HG03432 (cell line): Measurements from ENCODE around the gene SCN9A.

Experiments
- ATAC-seq: cut with Tn5 transposase; IDR thresholded peaks from one replicate; pipeline ENCODE4 v1.9.1; 2021; ENCODE audit warnings: mild to moderate bottlenecking, moderate library complexity; ENCODE audit not compliant: unreplicated experiment

The SCN9A gene

DNA sequence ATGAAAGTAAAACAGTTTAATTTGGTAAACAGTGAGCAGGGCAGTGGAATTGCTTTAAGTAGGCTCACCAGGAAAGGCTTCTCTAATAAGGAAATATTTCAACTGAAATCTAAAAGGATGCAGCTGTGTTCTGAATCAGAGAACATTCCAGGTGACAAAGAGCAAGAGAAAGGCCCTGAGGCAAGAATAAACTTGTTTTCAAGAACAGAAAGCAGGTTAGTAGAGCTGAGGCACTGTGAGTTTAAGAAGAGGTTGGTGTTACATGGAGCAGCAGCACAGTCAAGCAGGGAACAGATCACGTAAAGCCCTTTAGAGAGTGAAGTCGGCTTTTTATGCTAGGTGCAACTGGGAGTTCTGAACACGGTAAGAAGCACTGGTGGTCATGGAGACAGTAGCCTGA is 191.0 kb downstream of the SCN9A start:
- ATAC-seq: no peak

DNA sequence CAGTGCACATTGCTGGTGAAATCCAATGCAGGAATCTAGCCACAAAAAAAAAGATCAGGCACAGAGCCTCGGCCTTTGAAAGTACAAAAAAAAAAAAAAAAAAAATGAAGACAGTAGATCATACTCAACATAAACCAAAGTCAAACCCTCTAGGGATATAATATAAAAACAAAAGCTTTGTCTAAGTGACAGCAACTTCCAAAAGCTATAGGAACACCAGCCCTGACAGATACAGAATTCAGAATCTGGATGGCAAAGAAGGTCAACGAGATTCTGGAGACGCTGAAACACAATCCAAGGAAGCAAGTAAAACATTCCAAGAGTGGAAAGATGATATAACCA is 194.0 kb downstream of the SCN9A start:
- no peak for ATAC-seq

GRCh38 chr2:166180951-166181812 is 194.6 kb downstream of the SCN9A start:
- ATAC-seq: peak; percentile 96

DNA sequence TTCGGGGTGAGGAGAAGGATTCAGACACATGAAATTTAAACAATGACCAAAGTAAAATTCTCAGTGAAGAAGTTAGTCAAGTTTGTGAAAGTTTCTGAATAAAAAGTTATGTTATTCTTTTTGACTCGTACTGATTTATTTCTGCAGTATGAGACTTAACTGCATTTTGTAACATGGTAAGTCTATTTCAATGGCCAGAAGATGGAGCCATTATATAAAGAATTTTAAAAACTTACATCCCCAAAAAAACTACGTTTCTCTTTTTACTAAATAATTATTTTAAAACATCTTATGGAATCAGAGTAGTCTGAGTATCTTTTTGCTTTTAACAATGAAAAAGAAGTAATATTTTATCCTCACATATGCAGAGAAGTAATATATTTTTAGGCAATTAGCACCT is 196.5 kb downstream of the SCN9A start:
- no peak for ATAC-seq

- ATAC-seq: no peak
Observed at GRCh38 chr2:166173263-166173662, 202.5 kb downstream of the SCN9A start.

DNA sequence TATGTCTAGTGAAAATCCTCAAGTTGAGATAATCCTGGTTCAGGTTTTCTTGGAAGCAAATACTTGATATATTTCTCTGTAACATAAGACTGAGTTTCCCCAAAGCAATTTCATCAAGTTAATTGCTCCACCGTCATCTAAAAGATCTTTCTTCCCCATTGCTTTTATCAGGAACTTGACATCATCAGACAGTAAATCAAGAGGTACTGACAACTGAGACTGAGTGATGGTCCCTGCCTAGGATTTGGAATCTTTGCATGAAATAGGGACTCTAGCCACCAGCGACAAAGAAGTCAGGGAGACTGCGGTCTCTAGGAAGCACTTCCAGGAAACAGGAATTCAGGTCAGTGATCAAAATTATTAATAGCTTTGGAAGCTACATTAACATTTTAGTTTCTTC is 204.5 kb downstream of the SCN9A start:
- ATAC-seq: no peak

GRCh38 chr2:166170356-166170755 is 205.4 kb downstream of the SCN9A start:
- ATAC-seq: peak; percentile 94

GRCh38 chr2:166167449-166167848 is 208.3 kb downstream of the SCN9A start:
- no peak for ATAC-seq

DNA sequence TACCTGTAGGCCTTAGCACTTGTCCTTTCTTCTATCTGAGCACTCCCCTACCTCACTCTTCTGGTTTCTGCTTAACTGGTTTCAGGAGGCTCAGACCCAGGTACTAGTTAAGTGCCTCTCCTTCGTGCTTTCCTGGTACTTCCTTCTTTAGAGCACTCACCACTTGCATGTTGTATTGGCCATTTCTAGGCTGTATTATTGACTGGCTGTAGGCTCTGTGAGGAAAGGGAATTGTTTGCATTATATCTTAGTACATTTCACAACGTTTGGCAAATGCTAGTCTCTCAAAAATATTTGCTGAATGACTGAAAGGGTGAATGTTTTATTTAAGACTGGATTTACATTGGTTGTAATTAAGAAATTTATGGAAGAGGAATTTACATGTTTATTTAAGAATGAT is 212.0 kb downstream of the SCN9A start:
- ATAC-seq: no peak

GRCh38 chr2:166158546-166158945 is 217.2 kb downstream of the SCN9A start:
- ATAC-seq: no peak

DNA sequence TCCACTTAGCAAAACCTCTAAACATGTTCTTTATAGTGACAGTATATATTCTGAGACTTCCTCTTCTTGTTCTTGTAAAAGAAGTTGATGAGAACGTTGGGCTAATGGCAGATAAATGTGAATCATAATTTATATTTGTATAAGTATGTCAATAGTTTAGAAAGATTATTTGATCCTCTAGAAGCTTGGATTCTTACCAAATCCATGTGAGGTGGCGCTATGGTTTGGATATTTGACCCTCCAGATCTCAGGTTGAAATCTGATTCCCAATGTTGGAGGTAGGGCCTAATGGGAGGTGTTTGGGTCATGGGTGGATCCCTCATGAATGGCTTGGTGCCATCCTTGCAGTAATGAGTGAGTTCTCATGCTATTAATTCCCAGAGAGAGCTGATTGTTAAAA is 218.2 kb downstream of the SCN9A start:
- ATAC-seq: no peak

DNA sequence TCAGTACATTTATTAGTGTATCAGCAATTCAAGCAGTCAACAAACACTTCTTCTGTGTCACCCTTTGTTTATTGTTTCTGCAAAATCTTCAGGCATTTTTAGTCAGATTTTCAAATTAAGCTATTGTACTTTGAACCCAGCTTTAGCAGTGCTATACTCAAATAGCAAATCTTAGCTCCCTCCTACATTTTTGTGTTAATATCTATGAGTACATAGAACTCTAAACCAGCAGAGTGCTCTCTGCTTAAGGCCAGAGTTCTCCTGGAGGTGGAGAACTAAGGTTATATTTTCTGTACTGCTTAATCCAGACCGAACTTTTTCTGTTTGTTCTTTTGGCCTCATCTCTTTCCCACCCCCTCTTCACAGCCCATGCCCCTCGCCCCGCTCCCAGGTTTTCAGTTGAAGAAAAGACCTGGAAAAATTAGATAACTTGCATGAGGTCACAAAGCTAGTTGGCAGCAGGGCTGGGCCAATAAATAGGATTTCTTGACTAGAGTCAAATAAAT is 218.7 kb downstream of the SCN9A start:
- no peak for ATAC-seq

- ATAC-seq: no peak
Observed at GRCh38 chr2:166155589-166155988, 220.2 kb downstream of the SCN9A start.

DNA sequence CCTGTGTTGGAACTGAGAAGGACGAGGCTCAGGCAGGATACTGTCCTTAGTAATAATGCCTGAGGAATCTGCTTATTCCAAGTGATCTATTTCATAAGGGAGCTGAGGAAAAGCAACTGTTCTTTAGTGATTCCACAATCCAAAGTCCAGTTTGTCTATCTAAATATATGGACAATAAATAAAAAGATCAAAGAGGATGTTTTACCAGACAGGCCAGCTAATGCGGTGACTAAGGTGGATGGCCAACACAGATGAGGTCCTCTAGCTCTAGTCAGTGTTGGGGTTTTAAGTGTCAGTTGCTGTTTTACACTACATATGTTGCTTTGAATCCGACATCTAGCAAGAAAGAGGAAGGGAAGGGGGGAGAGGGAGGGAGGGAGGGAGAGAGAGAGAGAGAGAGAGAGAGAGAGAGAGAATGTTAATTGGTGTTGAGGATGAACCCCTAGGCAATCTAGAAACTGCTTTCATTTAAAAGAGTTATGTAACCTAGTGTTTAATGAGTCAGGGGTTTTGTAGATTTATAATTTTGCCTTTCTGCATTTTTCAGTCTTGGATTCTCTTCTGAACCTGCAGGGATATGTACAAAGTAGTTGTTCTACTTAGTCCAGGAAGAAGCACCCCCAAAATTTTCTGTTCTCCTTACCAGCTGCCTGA is 220.9 kb downstream of the SCN9A start:
- ATAC-seq: no peak

DNA sequence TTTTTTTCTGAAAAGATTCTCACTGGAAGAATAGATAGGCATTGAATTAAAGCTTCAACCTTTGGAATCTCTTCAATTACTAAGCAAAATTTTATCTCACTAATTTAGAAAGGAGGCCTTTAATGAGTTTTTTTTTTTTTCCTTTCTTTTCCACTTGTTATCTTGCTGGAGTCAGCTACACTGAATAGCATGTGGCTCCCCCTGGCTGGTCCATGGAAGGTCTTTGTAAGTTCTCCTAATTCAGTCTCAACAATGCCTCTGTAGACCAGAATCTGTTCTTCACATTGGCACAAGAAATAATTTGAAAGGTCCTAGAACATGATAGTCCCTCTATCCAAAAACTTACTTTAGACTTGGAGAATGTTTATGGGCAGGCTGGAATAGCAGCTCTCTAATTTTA is 223.7 kb downstream of the SCN9A start:
- no peak for ATAC-seq

GRCh38 chr2:166148500-166149400 is 227.0 kb downstream of the SCN9A start:
- no peak for ATAC-seq

DNA sequence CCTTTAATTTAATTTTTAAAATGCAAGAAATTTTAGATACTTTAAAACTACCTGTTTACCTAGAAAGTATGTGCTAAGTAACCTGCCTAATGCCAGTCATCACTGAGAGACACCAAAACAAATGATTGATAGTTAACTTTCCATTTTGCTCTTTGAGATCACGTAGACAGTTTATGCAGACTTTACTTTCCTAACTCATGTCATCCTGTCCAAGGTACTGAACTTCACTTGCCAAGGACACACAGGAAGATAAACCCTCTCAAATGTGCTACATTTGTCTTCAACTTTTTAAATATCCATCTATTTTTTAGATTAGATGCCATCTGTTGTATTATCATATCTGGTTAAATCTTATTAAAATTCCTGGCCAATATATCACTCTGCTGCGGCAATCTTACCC is 227.9 kb downstream of the SCN9A start:
- ATAC-seq: no peak
